ENCODE results near the gene PTGIR. TPM values are rescaled to one million over a fixed set of nuclear protein-coding genes. Genes with fewer than 3 reads are reported as not detected.

Gene PTGIR
- total RNA-seq = 1 to 10 TPM in 2 of 4 donors, under 1 TPM in 2; 0.51 to 3.6 (median 2.1) TPM

DNA sequence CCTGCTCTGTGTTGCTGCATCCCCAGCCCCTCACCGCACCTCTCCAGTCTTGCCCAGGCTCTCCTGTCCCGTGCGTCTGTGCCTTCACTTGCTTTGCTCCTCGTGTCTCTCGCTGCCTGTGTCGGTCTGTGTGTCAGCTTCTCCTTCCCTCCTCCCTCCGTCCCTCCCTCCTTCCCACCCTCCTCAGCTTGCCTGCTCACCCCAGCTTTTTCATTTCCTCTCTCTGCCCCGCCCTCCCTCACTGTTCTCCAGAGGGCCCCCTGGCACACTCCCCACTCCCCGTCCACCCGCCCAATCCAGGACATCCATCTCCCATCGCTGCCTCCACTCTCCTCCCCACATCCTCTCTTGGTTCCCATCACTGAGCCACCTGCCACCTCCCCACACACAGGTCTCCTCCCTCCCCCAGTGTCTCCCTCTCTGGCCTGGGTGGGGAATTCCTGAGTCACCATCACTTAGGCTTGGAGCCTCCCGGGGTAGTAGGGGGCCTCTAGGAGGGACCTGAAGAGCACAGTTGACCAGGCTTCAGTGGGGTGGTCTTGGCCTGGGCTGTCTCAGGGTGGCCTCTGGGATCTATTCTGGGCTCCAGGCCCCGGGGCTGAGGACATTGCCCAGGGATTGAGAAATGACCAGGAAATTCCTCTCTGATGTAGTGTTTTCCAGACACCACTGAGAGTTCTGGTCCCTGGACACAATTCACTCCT, at the start of gene PTGIR:
Gene PTGIR (minus strand): TSS at position 132 of the 704 bp plus-strand sequence. CDS start 864 bp downstream, outside the sequence.
- WGBS, 2 donors = 20 to 31% methylated on average over 13 of the region's 13 CpGs
- no peak within 1 kb of the TSS for H3K4me3 ChIP-seq (ENCODE audit: low read depth, poor library complexity, severe bottlenecking)
- no peak for TF ChIP-seq POLR2A (IDR thresholded peaks at IDR 0.05)
- no peak for TF ChIP-seq CTCF (IDR thresholded peaks at IDR 0.05)
- peak; percentile 77 to 95 for DNase-seq (ENCODE audit: low spot score in 2 of 2)
- intact Hi-C loops (cut with DNase I; ENCODE audit: low total_unique reads) = no loop called here

DNA sequence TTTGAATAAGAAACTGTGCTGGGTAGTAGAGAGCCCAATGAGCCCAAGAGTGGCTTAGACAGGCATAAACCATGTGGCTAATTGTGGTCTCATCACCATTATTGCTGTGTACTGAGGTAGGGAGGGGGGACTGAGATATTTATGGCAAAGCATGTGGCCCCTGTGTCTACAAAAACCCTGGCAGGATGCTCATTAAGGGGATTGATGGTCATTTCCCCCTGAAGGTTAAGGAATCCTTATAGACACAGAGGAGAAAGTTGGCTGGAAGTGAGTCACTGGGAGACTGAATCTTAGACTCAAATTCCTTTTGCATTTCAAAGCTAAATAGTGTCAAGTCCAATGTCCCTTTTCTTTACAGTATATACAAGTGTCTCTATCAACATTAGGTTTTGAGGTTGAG, 45.9 kb upstream of the PTGIR start:
- no peak for TF ChIP-seq POLR2A (IDR thresholded peaks at IDR 0.05)
- TF ChIP-seq CTCF (IDR thresholded peaks at IDR 0.05) = no peak
- no peak for DNase-seq (ENCODE audit: low spot score in 2 of 2)
- intact Hi-C loops (cut with DNase I; ENCODE audit: low total_unique reads) = no loop called here
- H3K4me3 ChIP-seq (ENCODE audit: low read depth, poor library complexity, severe bottlenecking) = no peak overlapping the region

DNA sequence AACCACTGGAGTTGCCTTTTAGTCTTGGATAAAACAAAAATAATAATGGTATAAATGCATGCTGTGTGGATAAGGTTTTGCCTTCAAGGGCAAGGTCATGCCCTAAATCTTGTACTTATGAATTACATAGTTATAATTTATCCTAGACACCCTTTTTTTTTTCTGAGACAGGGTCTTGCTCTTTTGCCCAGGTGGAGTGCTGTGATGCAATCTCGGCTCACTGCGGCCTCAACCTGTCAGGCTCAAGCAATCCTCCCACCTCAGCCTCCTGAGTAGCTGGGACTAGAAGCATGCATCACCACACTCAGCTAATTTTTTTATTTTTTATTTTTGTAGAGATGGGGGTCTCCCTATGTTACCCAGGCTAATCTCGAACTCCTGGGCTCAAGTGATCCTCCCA, 43.8 kb upstream of the PTGIR start:
- no peak for DNase-seq (ENCODE audit: low spot score in 2 of 2)
- intact Hi-C loops (cut with DNase I; ENCODE audit: low total_unique reads) = loop anchor here (10.0 kb wide), 2 partner anchors 54 to 134 kb away; no protein-coding TSS in a partner anchor

DNA sequence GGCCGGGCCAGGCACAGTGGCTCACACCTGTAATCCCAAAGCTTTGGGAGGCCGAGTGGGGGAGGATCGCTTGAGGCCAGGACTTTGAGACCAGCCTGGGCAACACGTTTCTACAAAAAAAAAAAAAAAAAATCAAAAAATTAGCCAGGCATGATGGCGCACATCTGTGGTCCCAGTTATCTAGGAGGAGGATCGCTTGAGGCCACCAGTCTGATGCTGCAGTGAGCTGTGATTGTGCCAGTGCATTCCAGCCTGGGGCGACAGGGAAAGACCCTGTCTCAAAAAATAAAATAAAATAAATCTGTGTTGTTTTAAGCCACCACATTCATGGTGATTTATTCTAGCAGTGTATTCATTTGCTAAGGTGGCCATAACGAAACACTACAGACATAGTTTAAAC, 40.2 kb upstream of the PTGIR start:
- intact Hi-C loops (cut with DNase I; ENCODE audit: low total_unique reads) = loop anchor here (10.0 kb wide), 2 partner anchors 50 to 130 kb away; no protein-coding TSS in a partner anchor
- DNase-seq (ENCODE audit: low spot score in 2 of 2) = no peak
- TF ChIP-seq CTCF (IDR thresholded peaks at IDR 0.05) (no peak), POLR2A (IDR thresholded peaks at IDR 0.05) (no peak)
- no peak overlapping the region for H3K4me3 ChIP-seq (ENCODE audit: low read depth, poor library complexity, severe bottlenecking)
- WGBS, 2 donors = 81 to 90% methylated on average over 8 of the region's 8 CpGs

More for the DNA sequence above, 43.8 kb upstream of the PTGIR start:
- 85 to 92% methylated on average over 3 of the region's 3 CpGs for WGBS, 2 donors
- no peak for TF ChIP-seq CTCF (IDR thresholded peaks at IDR 0.05)
- TF ChIP-seq POLR2A (IDR thresholded peaks at IDR 0.05) = no peak
- no peak overlapping the region for H3K4me3 ChIP-seq (ENCODE audit: low read depth, poor library complexity, severe bottlenecking)

- TF ChIP-seq POLR2A (IDR thresholded peaks at IDR 0.05) = no peak
- peak in 1 of 3 donors; percentile 95 for TF ChIP-seq CTCF (IDR thresholded peaks at IDR 0.05)
- H3K4me3 ChIP-seq (ENCODE audit: low read depth, poor library complexity, severe bottlenecking) = no peak overlapping the region
- DNase-seq (ENCODE audit: low spot score in 2 of 2) = peak; percentile 81 to 96
- intact Hi-C loops (cut with DNase I; ENCODE audit: low total_unique reads) = loop anchor here (10.0 kb wide), 2 partner anchors 47 to 127 kb away; no protein-coding TSS in a partner anchor
- 5 to 6% methylated on average over 19 of the region's 19 CpGs for WGBS, 2 donors
Observed at GRCh38 chr19:46661735-46662592, 37.1 kb upstream of the PTGIR start.

Measured in lower leg skin (tissue), 4 donors.